ENCODE results near the gene BMI1. TPM values are rescaled to one million over a fixed set of nuclear protein-coding genes. Genes with fewer than 3 reads are reported as not detected.

Gene BMI1
- total RNA-seq, 4 donors from 2014 or later = 50.2 to 85.7 (median 64.7) TPM

DNA sequence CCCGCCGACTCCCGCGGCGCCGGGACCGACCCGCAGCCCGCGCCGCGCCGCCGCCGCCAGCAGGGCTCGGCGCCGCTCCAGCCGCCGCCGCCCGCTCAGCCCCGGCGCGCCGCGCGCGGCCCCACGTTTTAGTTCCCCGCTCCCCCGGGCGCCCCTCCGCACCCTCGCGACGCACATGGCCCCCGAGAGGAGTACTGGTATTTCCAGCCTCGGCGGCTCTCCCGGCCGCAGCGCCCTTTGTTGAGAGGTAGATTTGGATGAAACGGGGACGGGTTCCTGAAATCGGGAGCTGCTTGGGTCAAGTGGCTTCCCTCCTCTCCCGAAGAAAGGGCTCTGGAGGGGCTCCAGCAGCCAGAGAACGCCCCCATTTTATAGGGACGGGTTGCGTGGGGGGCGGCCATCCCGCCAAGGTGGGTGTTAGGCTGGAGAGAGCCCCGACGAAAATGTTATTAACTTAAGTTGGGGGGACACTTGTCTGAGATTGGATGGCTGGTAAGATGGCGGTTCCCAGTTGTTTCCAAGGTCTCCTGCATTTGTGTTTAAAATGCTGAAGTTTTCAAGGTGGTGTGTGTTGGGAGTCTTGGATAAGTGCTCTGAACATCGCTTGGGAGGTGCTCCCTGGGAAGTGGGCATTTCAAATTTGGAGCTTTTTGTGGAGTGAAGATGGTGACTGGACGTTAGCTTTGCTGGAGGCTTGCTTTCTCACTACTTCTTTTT lies 1.2 kb downstream of the BMI1 start:
- Histone ChIP-seq H3K9me3 (no peaks in the 10 kb centered on the region), H3K4me3 (peak overlapping the region; percentile 52 to 69), H3K36me3 (no peaks in the 10 kb centered on the region), H3K27ac (peak overlapping the region in 1 of 2 donors; percentile 58), H3K4me1 (peaks cover 0 to 7% of the 10 kb centered on the region in 2 donors), H3K27me3 (no peaks in the 10 kb centered on the region)
- DNase-seq = peak in 1 of 2 donors; percentile 32
- intact Hi-C loops (cut with DNase I; ENCODE audit: low total_unique reads) = loop anchor here (10.0 kb wide), 2 partner anchors 113 to 827 kb away; no protein-coding TSS in a partner anchor
- TF ChIP-seq POLR2A (IDR thresholded peaks at IDR 0.05) = no peak
- TF ChIP-seq, protein P1, sequence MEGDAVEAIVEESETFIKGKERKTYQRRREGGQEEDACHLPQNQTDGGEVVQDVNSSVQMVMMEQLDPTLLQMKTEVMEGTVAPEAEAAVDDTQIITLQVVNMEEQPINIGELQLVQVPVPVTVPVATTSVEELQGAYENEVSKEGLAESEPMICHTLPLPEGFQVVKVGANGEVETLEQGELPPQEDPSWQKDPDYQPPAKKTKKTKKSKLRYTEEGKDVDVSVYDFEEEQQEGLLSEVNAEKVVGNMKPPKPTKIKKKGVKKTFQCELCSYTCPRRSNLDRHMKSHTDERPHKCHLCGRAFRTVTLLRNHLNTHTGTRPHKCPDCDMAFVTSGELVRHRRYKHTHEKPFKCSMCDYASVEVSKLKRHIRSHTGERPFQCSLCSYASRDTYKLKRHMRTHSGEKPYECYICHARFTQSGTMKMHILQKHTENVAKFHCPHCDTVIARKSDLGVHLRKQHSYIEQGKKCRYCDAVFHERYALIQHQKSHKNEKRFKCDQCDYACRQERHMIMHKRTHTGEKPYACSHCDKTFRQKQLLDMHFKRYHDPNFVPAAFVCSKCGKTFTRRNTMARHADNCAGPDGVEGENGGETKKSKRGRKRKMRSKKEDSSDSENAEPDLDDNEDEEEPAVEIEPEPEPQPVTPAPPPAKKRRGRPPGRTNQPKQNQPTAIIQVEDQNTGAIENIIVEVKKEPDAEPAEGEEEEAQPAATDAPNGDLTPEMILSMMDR (IDR thresholded peaks at IDR 0.05) = no peak

DNA sequence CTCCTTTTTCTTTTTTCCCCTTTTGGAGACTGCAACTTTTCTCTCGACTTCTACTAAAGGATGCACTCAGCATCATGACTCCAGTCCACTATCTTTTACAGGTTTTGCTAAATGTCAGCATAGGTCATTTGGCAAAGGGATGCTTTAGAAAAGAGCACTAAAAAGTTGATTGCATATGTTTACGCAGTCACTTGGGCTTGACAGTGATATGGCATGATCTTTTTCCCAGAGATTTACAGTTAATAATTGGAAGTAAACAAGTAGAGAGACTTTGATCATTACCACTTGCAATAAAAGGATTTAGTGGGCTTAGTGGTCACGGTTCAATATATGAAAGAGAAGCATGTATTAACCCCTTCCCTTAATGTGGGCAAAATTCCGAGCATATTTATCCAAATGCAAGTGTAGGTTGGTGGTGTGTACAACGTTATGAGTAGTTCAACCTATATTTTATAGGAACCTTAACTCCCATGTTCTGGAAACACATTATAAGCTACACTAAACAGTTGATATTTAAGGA lies 1.8 kb downstream of the BMI1 start:
- no peak for TF ChIP-seq POLR2A (IDR thresholded peaks at IDR 0.05)
- TF ChIP-seq, protein P1 (IDR thresholded peaks at IDR 0.05) = no peak
- peak overlapping the region; percentile 52 to 69 for H3K4me3 ChIP-seq
- peak overlapping the region in 1 of 2 donors; percentile 58 for H3K27ac ChIP-seq
- no peak for DNase-seq
- H3K4me1 ChIP-seq = peaks cover 0 to 1% of the 10 kb centered on the region in 2 donors
- intact Hi-C loops (cut with DNase I; ENCODE audit: low total_unique reads) = loop anchor here (10.0 kb wide), 2 partner anchors 112 to 828 kb away; no protein-coding TSS in a partner anchor
- no peaks in the 10 kb centered on the region for H3K36me3 ChIP-seq
- no peaks in the 10 kb centered on the region for H3K9me3 ChIP-seq
- no peaks in the 10 kb centered on the region for H3K27me3 ChIP-seq

DNA sequence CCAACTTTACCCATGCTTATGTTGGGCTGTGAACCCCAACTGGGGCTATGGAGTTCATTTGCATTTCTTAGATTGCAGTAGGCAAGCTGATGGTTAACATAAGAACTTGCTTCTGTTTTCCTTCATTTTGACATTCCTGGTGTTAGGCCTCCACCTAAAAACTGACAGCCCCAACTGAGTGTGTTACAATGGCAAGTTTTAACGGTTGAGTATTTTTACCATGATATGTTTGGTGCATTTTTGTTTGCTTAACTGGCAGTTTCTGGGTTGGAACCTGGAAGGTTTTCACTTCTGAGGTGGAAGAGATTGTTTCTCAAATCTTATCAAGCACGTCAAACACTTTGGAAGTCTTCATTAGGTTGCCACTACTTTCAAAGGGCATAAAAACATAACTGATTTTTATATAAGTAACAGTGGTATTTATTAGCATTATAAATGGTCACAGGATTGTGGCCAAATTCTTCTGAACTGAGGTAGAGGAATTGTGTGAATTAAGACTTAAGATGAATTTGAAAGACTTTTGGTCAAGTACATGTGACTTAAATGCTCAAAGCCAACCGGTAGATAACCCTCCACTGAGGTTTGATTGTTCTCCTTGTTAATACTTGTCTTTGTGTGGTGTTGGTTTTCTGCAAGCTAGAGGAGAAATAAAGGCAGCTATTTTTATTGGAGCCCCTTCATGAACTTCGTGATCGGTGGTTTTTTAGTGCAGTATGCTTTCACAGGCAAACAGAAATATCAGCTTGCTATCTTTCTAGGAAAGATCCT lies 2.8 kb downstream of the BMI1 start:
- Histone ChIP-seq H3K4me1 (no peaks in the 10 kb centered on the region), H3K4me3 (no peak overlapping the region), H3K27ac (no peak overlapping the region), H3K9me3 (no peaks in the 10 kb centered on the region), H3K27me3 (no peaks in the 10 kb centered on the region), H3K36me3 (no peaks in the 10 kb centered on the region)
- TF ChIP-seq POLR2A (IDR thresholded peaks at IDR 0.05) = no peak
- TF ChIP-seq, protein P1 (IDR thresholded peaks at IDR 0.05) = no peak
- intact Hi-C loops (cut with DNase I; ENCODE audit: low total_unique reads) = loop anchor here (10.0 kb wide), 2 partner anchors 111 to 829 kb away; no protein-coding TSS in a partner anchor
- DNase-seq = no peak

DNA sequence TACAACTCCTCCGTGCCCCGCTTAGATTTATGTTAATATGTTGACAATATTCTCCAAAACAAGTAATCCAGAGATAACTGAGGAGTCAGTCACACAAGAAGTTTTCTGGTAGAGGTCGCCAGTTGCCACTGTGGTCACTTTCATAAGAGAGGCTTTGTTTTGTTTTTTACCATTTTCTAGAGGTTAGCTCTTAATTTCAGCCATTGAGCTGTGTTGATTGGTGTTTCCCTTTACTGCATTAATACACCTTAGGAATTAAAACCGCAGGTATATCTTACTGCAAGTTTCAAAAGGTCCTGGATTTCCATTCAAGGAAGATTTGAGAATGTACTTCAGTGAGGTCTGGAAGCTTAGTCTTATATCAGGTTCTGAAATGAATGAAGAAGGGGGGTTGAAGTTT lies 3.5 kb downstream of the BMI1 start:
- H3K27me3 ChIP-seq = no peaks in the 10 kb centered on the region
- H3K4me3 ChIP-seq = no peak overlapping the region
- intact Hi-C loops (cut with DNase I; ENCODE audit: low total_unique reads) = loop anchor here (10.0 kb wide), 2 partner anchors 110 to 830 kb away; no protein-coding TSS in a partner anchor
- TF ChIP-seq, protein P1 (IDR thresholded peaks at IDR 0.05) = no peak
- no peak for TF ChIP-seq POLR2A (IDR thresholded peaks at IDR 0.05)
- no peaks in the 10 kb centered on the region for H3K36me3 ChIP-seq
- H3K4me1 ChIP-seq = no peaks in the 10 kb centered on the region
- no peak overlapping the region for H3K27ac ChIP-seq
- H3K9me3 ChIP-seq = no peaks in the 10 kb centered on the region
- DNase-seq = no peak
